Measurements from ENCODE around the gene ATP2C2.

- no peak for TF ChIP-seq CTCF (conservative IDR thresholded peaks at IDR 0.05 in 1 of 2, IDR thresholded peaks at IDR 0.05 in 1 of 2; ENCODE audit: low read depth in 1 of 2, low read length in 2 of 2)
- no peak for TF ChIP-seq EZH2 (IDR thresholded peaks at IDR 0.05; ENCODE audit: low read length, missing control alignments)
Observed at GRCh38 chr16:84369938-84370627, 1.7 kb downstream of the ATP2C2 start.

All from fibroblast of lung (primary cell).